HUES64 (cell line): ENCODE results near the gene PRSS22.

Experiments used
- H3K27ac ChIP-seq: 2 replicates; pipeline ENCODE4 v1.7.0; 2013; ENCODE audit warnings: low read depth, low read length, inconsistent platforms
- H3K27me3 ChIP-seq: 2 replicates; pipeline ENCODE4 v1.6.1; 2013; ENCODE audit warnings: mild to moderate bottlenecking, low read length; ENCODE audit not compliant: insufficient read depth
- H3K36me3 ChIP-seq: 2 replicates; pipeline ENCODE4 v1.6.1; 2013; ENCODE audit warnings: mild to moderate bottlenecking, low read length; ENCODE audit not compliant: insufficient read depth
- H3K4me1 ChIP-seq: 2 replicates; pipeline ENCODE4 v1.6.1; 2013; ENCODE audit warnings: mild to moderate bottlenecking, low read length, moderate library complexity; ENCODE audit not compliant: insufficient read depth
- H3K4me3 ChIP-seq: 2 replicates; pipeline ENCODE4 v1.5.1; 2013; ENCODE audit warnings: mild to moderate bottlenecking, low read length, moderate library complexity
- H3K9ac ChIP-seq: 2 replicates; pipeline ENCODE4 v1.6.1; 2013; ENCODE audit warnings: mild to moderate bottlenecking, low read depth, low read length
- H3K9me3 ChIP-seq: 2 replicates; pipeline ENCODE4 v1.6.1; 2013; ENCODE audit warnings: low read depth, low read length; ENCODE audit not compliant: insufficient read depth
- WGBS: fragments of 150-250, 120-280 bp; methylation state at CpG from one replicate; pipeline ENCODE4 v1.1.7; 2013; ENCODE audit warnings: missing lambda C conversion rate; 5-methylcytosine and 5-hydroxymethylcytosine counted together

PRSS22 gene

DNA sequence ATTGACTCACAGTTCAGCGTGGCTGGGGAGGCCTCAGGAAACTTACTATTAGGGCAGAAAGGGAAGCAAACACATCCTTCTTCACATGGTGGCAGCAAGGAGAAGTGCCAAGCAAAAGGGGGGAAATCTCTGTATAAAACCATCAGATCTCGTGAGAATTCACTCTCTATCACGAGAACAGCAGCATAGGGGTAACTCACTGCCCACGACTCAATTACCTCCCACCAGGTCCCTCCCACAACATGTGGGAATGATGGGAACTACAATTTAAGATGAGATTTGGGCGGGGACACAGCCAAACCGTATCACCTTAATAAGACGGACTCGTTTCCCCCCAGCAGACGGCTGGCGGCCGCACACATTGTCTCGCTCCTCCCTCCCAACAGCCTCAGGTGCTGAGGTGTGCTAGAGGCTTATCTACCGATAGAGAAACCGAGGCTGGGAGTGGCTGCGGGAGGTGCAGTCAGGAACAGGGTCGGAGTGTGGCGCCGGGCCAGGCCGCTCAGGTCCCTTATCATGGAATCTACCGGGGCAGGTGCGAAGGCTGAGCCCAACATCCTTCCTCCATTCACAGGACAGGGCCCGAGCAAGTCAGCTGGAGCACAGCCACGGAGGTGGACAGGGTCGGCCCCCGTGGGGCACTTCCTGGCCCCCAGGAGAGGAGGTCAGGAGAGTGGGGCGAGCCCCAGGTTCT is 32.8 kb downstream of the PRSS22 start:
- no peaks in the 10 kb centered on the region for H3K27me3 ChIP-seq
- H3K9me3 ChIP-seq, result no peaks in the 10 kb centered on the region
- no peak overlapping the region for H3K4me3 ChIP-seq
- no peak overlapping the region for H3K27ac ChIP-seq
- WGBS, result 89% methylated on average over 23 of the region's 26 CpGs
- no peaks in the 10 kb centered on the region for H3K4me1 ChIP-seq
- H3K36me3 ChIP-seq, result no peaks in the 10 kb centered on the region
- H3K9ac ChIP-seq, result no peak overlapping the region

DNA sequence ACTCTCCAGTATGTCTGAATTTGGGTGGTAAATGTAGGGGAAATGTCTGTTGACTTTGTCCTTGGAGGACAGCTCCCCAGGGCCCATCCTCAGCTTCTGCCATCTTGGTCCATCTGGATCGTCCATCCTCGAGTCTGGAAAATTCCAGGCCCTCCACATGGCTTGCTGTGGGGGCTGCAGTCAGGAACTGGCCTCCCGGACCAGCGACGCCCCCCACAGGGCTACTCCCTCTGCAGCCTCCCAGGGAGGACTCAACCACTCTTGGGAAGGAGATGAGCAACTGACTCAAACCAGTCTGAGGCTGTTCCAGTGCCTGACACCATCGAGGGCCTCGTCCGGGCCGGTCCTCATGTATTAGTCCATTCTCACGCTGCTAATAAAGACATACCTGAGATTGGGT is 33.3 kb downstream of the PRSS22 start:
- H3K4me1 ChIP-seq, result no peaks in the 10 kb centered on the region
- no peaks in the 10 kb centered on the region for H3K27me3 ChIP-seq
- 87% methylated on average over 10 of the region's 10 CpGs for WGBS
- H3K4me3 ChIP-seq, result no peak overlapping the region
- no peaks in the 10 kb centered on the region for H3K36me3 ChIP-seq
- H3K9ac ChIP-seq, result no peak overlapping the region
- no peak overlapping the region for H3K27ac ChIP-seq
- H3K9me3 ChIP-seq, result no peaks in the 10 kb centered on the region

DNA sequence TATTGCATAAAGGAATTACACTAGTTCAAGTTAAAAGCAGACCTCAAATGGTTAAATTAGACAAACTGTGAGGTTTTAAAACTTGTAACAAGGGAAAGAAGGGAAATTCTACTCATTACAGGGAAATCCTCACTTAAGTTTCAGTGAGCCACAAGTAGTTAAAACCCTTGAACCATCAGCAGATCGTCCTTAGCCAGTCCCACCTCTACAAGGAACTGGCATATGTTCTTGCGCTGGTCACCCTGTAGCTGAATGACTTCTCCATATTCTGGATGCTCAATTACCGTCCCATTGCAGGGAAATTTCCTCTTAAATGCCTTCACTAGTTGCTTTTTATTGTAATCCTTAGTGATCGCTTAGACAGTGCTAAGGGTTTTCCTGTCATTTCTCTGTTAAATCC is 35.5 kb downstream of the PRSS22 start:
- 84% methylated on average over 4 of the region's 4 CpGs for WGBS
- no peaks in the 10 kb centered on the region for H3K27me3 ChIP-seq
- H3K4me3 ChIP-seq, result no peak overlapping the region
- no peaks in the 10 kb centered on the region for H3K4me1 ChIP-seq
- H3K27ac ChIP-seq, result no peak overlapping the region
- H3K9me3 ChIP-seq, result no peaks in the 10 kb centered on the region
- H3K36me3 ChIP-seq, result no peaks in the 10 kb centered on the region
- H3K9ac ChIP-seq, result no peak overlapping the region

DNA sequence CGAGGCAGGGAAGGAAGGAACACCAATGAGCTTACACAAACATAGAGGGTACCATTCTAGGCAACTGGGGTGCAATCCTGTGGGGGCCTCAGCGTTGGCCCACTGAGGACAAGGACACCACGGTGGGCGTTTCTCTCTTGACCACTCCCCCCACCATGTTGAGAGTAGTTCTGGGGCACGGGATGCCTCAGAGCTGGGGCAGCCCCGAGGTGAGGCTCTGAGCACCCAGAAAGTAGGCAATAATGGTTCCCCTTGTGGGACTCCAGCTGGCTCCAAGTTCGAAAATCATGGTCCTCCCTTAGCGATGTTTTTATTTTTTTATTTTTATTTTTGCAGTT is 35.8 kb downstream of the PRSS22 start:
- no peaks in the 10 kb centered on the region for H3K4me1 ChIP-seq
- H3K27me3 ChIP-seq, result no peaks in the 10 kb centered on the region
- no peaks in the 10 kb centered on the region for H3K9me3 ChIP-seq
- no peak overlapping the region for H3K9ac ChIP-seq
- H3K4me3 ChIP-seq, result no peak overlapping the region
- WGBS, result 88% methylated on average over 8 of the region's 8 CpGs
- H3K36me3 ChIP-seq, result no peaks in the 10 kb centered on the region
- no peak overlapping the region for H3K27ac ChIP-seq

DNA sequence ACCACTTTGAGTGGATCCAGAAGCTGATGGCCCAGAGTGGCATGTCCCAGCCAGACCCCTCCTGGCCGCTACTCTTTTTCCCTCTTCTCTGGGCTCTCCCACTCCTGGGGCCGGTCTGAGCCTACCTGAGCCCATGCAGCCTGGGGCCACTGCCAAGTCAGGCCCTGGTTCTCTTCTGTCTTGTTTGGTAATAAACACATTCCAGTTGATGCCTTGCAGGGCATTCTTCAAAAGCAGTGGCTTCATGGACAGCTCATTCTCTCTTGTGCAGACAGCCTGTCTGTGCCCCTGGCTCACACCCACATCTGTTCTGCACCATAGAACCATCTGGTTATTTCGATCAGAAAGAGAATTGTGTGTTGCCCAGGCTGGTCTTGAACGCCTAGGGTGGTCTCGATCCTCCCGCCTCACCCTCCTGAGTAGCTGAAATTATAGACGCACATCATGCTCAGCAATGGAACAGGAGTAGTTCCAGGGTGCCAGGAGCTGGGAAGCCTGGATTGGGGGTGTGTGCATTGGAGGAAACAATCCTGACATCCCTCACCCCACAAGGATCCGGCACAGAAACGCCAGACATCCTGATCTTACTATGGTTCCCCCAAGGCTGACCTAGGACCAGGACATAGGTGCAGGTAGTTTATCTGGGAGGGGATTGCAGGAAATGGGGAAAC is 36.3 kb downstream of the PRSS22 start:
- WGBS, result 82% methylated on average over 9 of the region's 9 CpGs
- H3K4me3 ChIP-seq, result no peak overlapping the region
- no peak overlapping the region for H3K9ac ChIP-seq
- no peaks in the 10 kb centered on the region for H3K27me3 ChIP-seq
- H3K27ac ChIP-seq, result no peak overlapping the region
- H3K36me3 ChIP-seq, result no peaks in the 10 kb centered on the region
- no peaks in the 10 kb centered on the region for H3K4me1 ChIP-seq
- no peaks in the 10 kb centered on the region for H3K9me3 ChIP-seq

DNA sequence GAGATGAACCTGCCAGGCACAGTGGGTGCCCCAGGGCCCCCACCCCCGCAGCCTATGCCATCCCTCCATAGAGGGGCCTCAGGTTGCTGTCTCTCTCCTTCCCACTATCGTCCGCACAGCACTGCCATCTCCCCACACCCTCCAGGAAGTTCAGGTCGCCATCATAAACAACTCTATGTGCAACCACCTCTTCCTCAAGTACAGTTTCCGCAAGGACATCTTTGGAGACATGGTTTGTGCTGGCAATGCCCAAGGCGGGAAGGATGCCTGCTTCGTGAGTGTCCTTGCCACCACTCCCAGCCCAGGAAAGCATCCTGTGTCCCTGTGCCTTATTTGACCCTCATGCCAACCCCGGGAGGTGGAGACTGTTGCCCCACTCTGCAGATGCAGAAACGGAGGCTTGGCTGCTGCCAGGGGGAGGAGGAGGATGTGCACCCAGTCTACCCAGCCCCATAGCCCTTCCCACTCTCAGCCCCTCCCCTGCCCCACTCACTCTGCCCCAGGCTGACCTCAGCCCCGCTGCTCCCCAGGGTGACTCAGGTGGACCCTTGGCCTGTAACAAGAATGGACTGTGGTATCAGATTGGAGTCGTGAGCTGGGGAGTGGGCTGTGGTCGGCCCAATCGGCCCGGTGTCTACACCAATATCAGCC is 37.0 kb downstream of the PRSS22 start:
- no peaks in the 10 kb centered on the region for H3K9me3 ChIP-seq
- no peaks in the 10 kb centered on the region for H3K27me3 ChIP-seq
- WGBS, result 89% methylated on average over 14 of the region's 14 CpGs
- no peak overlapping the region for H3K27ac ChIP-seq
- H3K9ac ChIP-seq, result no peak overlapping the region
- H3K4me1 ChIP-seq, result no peaks in the 10 kb centered on the region
- no peaks in the 10 kb centered on the region for H3K36me3 ChIP-seq
- no peak overlapping the region for H3K4me3 ChIP-seq

DNA sequence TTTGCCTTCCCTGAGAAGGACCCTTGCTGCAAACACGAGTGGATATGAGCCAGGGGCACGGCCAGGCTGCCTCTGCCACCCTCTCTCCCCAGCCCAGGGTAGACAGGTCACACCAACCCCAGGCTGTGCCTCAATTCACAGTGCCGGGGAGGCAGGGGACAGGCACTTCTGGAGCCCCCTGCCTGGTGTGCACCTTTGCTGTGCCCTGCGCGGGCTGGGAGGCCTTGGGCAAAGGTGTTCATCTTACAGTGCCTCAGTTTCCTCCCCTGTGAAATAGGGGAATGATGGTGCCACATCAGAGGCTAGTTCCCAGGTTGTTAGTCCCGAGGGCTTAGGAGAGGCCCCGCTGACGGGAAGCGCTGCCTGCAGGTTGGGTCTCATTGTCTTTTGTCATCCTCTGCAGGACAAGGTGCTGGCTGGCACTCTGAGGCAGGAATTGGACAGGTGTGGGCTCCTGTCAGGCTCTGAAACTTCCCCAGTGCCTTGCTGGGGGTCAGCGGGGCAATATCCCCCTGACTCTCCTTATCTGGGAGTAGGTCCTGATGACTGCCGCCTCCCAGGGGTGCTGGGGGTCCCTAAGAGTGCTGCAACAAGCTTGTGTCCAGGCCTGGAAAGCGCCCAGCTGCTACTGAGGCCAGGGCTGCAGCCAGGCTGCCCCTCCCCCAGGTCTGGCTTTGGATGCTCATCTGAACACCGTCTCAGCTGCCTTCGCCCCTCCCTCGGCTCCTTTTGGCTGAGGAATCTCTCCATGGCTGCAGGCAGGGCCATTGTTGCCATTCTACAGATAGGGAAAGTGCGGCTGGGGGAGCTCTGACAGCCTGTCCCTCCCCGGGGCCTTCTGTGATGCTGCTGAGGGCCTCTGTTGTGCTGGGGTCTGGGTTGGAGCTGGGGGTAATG is 37.8 kb downstream of the PRSS22 start:
- Histone ChIP-seq H3K27me3 (no peaks in the 10 kb centered on the region), H3K4me1 (no peaks in the 10 kb centered on the region), H3K4me3 (no peak overlapping the region), H3K9ac (no peak overlapping the region), H3K27ac (no peak overlapping the region), H3K36me3 (no peaks in the 10 kb centered on the region), H3K9me3 (no peaks in the 10 kb centered on the region)
- WGBS, result 83% methylated on average over 17 of the region's 17 CpGs

DNA sequence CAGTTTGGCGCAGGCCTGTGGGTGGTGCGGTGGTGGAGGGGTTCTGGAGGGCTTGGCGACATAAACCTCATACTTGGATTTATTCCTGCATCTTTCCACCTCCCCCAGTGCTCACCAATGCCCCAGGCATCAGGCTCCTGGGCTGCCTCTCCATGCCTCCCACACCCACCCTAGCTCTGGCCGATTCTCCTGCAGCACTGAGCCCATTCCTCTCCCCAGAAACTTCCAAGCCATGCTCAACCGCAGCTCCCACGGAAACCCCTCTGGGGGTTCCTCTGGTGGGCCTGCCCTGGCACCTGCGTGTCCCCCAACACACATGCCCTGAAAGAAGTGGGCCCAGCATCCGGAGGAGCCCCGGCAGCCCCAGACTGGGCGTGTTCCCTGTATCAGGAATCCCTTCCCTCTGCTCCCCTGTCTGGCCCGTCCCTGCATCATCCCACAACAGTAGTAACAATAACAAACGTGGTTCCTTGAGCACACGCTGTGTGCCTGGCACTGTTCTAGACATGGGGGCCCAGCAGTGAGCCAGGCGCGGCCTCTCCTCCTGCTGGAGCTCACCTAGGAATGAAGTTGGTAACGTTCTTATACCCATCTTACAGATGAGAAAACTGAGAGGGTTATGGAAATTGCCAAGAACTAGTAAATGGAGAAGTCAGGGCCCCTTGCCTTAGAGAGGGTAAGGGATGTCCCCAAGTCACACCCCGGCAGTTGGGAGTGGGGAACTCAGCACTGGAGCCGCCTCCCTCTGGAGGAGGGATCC is 38.6 kb downstream of the PRSS22 start:
- no peaks in the 10 kb centered on the region for H3K36me3 ChIP-seq
- 90% methylated on average over 16 of the region's 18 CpGs for WGBS
- H3K4me3 ChIP-seq, result no peak overlapping the region
- no peaks in the 10 kb centered on the region for H3K9me3 ChIP-seq
- H3K4me1 ChIP-seq, result no peaks in the 10 kb centered on the region
- no peaks in the 10 kb centered on the region for H3K27me3 ChIP-seq
- H3K9ac ChIP-seq, result no peak overlapping the region
- H3K27ac ChIP-seq, result no peak overlapping the region

DNA sequence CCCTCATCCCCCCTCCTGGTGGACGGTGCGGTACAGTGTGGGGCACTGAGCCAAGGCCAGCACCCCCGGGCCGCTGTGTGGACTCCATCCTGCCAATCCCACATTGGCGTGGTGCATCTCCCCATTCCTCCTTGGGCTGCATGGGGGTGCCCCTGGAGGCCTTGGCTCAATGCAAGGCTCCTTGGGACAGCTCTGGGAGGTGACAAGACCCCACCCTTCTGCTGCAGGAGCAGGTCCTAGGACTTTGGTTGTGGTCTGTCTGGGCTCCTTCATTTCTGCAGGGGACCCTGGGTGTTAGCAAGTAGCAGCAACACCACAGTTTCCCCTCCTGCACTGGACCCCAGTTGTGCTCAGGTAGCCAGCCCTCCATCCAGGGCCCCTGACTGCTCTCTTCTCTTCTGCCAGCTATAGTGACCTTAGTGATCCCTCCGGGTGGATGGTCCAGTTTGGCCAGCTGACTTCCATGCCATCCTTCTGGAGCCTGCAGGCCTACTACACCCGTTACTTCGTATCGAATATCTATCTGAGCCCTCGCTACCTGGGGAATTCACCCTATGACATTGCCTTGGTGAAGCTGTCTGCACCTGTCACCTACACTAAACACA is 39.6 kb downstream of the PRSS22 start:
- no peaks in the 10 kb centered on the region for H3K4me1 ChIP-seq
- no peak overlapping the region for H3K9ac ChIP-seq
- no peaks in the 10 kb centered on the region for H3K36me3 ChIP-seq
- H3K9me3 ChIP-seq, result no peaks in the 10 kb centered on the region
- no peak overlapping the region for H3K4me3 ChIP-seq
- no peak overlapping the region for H3K27ac ChIP-seq
- 94% methylated on average over 10 of the region's 10 CpGs for WGBS
- H3K27me3 ChIP-seq, result no peaks in the 10 kb centered on the region
